Stimulated activated CD4-positive, alpha-beta T cell treated with anti-CD3 and anti-CD28 coated beads, Interleukin-4, amount 100 ng/mL, for 4 hours (primary cell): ENCODE data around the gene PLCL1.

Experiments
- DNase-seq, 2 experiments: peaks; one replicate each; pipeline ENCODE4 v3.0.0-alpha.2; 2020

PLCL1 gene

GRCh38 chr2:197858607-197859140, 54.3 kb downstream of the PLCL1 start:
- no peak for DNase-seq

- no peak for DNase-seq
These were observed 58.0 kb downstream of the PLCL1 start for GRCh38 chr2:197862246-197862955.

- DNase-seq, result no peak
These were observed 59.4 kb downstream of the PLCL1 start for GRCh38 chr2:197863744-197864143.

GRCh38 chr2:197866455-197866854, 62.1 kb downstream of the PLCL1 start:
- no peak for DNase-seq

DNA sequence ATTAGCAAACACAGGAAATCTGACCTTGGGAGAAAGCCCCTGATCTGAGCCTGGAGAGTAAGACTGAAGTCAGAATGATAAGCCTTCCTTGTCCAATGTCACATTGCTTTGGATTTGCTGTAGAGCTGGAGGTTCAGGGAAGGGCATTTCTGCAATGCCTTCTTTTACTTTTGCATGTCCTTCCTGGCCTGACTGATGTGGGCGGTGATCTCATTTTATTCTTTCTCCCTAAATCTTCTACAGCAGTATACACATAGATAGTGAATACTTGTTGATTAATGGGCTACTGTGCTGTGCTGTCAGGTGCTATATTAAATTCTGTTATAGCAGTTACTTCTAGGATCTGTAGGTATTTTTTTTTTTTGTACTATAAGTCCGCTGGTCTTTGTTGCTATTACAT, 62.6 kb downstream of the PLCL1 start:
- DNase-seq, result no peak

DNA sequence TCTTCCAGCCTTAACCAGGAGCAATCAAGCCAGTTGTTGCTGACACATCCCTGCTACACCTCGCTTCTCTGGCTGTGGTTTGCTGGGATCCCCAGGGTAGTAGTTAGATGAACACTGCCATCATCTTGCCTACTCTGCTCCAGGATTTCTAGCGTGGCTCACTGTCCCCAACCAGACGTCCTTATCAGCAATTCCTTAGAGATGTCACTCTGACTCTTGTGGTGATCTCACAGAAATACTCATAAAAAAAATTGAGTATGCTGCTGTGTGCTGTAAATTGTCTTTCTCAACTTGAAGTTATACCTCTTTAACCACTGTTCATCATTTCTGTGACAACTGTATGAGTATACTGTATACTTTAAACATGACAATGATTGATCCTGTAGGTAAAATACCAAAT, 63.2 kb downstream of the PLCL1 start:
- no peak for DNase-seq

- no peak for DNase-seq
These were observed 63.8 kb downstream of the PLCL1 start for GRCh38 chr2:197868206-197868605.

DNA sequence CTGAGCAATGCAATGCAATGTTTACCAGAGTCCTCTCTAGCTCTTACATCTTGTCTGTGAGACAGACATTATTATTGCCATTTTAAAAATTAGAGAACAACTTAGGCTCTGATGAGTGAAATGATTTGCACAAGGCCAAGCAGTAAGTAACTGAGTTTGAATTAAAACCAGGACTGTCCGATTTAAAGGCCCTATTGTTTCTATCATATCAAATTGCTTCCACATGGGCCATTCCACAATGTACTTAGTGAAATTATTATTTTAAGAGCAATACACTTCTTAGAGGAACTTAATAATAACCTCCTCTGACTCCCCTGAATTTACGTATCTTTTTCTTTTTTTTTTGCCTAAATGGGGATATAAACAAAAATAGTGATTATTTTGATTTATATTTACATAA, 64.6 kb downstream of the PLCL1 start:
- DNase-seq, result no peak

GRCh38 chr2:197869501-197870111, 65.2 kb downstream of the PLCL1 start:
- DNase-seq, result peak in 1 of 2 experiments; percentile 46

DNA sequence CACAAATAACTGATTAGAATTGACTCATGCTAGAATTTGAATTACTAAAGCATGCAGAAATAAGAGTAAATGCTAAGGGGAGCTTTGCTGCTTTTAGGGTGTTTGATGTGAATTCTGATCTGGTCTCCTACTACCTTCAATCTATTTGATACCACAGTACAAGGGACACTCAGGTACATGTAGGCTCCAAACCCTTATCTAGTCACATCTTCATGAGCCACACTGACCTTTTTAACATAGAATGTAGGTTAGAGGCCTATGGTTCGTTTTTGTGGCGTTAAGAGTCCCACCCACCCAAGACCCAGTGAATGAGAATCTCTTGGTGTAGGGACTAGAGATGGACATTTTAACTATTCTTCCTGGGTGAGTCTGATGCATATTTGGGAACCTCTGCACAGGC, 65.7 kb downstream of the PLCL1 start:
- no peak for DNase-seq

DNA sequence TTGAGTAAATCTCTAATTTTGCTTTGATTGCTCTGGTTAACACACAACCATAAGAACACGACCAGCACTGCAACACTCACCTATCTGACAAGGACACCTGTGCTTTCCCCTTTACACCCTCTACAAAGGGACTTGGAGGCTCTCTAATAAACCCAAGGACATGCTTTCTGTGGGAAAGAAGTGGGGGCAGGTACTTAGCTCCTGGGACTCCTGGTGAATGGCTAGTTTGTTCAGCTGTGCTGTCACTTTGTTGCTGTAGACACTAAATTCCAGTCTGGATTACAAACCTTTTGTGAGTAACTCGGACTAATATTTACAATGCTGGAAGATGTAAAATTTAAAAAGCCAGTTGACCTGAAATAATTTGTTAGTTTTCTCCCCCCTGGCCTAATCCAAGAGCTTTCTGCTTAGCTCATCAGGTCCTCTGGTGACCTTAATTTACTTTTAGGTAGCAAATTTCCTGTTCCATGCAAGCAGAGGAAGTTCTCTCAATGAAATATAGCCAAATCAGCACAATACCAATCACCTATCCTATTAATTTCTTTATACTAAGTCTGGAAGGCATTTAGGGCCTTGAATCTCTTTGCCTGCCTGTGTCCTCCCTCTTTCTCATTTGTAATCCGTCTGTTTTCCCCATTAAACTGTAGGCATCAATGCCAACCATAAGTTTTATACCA, 67.5 kb downstream of the PLCL1 start:
- no peak for DNase-seq

DNA sequence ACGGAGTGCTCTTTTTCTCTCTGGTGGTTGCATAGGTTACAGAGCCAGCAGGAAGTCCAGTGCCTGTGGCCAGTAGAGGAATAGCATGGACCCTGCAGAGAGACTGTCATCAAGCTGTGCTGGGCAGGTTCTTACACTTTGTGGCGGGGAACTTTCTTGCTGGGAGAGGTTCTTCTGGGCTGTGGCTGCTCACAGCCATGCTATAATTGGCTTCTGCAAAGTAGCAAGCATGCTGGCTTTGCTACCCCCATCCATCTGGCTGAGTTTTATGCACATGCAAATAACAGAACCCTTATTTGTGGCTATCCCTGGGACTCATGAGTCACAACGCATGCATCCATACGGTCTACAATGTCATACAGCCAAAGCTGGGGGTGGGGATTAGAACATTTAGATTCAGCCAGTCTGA, 68.9 kb downstream of the PLCL1 start:
- no peak for DNase-seq

GRCh38 chr2:197875763-197876162, 71.4 kb downstream of the PLCL1 start:
- DNase-seq, result no peak

- DNase-seq, result no peak
These were observed 72.1 kb downstream of the PLCL1 start for GRCh38 chr2:197876524-197876923.

DNA sequence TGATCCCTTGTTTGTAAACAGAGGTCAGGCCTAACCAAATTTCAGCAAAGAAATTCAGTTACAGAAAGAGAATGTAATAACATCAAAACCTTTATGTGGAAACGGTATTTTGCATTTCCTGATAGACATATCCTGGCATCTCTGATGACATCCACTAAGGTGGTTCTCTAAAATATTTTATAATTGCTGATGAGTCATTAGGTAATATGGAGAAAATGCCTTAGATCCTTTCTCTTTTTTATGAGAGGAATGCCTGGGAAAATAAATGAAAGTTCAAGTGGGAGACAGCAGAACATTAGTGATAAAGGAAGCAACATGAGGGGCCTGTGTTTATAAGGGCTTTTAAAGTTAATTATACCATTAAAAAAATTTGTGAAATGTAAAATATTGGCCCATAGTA, 72.6 kb downstream of the PLCL1 start:
- no peak for DNase-seq

- DNase-seq, result no peak
These were observed 74.4 kb downstream of the PLCL1 start for GRCh38 chr2:197878792-197879191.

DNA sequence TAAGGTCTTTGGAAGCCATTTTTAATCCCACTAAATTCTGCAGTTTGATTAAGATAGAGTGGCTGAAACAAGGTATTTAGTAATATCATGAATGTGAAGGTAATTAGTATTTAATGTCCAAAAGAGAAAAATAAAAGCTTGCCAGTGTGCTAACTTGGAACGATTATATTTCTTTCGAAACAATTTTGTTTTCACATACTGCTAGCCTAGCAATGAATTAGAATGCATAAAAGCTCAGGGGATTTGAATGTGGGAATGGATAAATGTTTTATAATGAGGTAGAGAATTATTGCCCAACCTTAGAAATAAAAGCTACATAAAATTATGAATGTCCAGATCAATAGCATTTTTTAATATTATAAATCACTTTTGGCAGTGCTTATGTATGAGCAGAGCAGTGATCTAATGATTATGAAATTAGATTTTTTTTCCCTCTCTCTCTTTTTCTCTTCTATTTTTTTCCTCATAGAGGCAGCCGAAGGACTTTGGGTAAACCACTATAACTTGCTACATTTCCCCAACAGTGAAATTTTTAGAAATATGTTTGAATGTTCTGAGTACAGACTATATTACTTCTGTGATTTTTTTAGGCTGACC, 75.5 kb downstream of the PLCL1 start:
- DNase-seq, result no peak

GRCh38 chr2:197883354-197884032, 79.1 kb downstream of the PLCL1 start:
- DNase-seq, result no peak

DNA sequence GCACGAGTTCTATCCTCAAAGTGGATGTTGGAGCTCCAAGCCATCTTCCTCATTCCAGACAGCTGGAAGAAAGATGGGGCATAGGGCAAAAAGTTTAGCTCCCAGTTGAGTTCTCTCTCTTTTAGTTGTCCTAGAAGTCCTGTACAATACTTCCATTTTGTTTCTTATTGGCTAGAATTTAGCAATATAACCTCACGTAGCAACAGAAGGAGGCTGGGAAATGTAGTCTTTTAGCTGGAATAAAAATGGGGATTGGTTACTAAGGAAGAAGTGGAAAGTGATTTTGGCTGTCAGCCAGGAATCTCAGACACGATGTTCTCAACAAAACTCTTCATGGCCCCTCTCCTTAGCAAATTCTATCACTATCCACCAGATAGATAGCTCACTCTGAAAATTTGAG, 79.9 kb downstream of the PLCL1 start:
- DNase-seq, result no peak

DNA sequence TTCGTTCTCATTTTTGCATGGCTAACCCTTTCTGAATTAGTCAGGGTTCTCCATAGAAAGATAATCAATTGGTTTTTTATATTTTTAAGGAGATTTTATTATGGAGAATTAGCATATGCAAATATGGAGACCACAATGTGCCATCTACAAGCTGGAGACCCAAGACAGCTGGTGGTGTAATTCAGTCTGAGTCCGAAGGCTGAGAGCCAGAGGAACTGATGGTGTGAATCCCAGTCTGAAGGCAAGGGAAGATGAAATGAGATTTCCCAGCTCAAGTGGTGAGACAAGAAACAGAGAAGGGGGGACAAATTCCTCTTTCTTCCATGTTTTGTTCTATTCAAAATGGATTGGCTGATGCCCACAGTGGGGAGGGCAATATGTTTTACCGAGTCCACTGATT, 80.7 kb downstream of the PLCL1 start:
- DNase-seq, result no peak

- DNase-seq, result no peak
These were observed 81.2 kb downstream of the PLCL1 start for GRCh38 chr2:197885587-197885986.

- DNase-seq, result no peak
These were observed 83.9 kb downstream of the PLCL1 start for GRCh38 chr2:197888321-197888720.

GRCh38 chr2:197889041-197889440, 84.6 kb downstream of the PLCL1 start:
- DNase-seq, result peak in 1 of 2 experiments; percentile 27
